ENCODE data around the gene EPHB4. TPM values are rescaled to one million over a fixed set of nuclear protein-coding genes. Genes with fewer than 3 reads are reported as not detected.

The EPHB4 gene
- total RNA-seq, 1 experiment from 2014 or later, result 135 TPM

DNA sequence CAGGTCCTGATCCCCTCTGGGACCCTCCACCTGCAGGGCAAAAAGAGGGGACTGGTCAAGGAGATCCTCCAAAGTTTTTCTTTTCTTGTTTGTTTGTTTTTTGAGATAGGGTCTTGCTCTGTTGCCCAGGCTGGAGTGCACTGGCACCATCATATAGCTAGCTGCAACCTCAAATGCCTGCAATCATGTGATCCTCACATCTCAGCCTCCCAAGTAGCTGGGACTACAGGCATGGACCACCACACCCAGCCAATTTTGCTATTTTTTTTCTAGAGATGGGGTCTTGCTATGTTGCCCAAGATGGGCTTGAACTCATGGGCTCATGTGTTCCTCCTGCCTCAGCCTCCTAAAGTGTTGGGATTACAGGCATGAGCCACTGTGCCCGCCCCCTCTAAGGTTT lies 41.0 kb downstream of the EPHB4 start:
- Histone ChIP-seq H3K27ac (ENCODE audit: insufficient read length, low read depth, low read length) (no peak overlapping the region), H2BK20ac (ENCODE audit: low read depth, low read length, poor library complexity, severe bottlenecking) (no peak overlapping the region), H3K23me2 (ENCODE audit: insufficient read length, low read depth, low read length, poor library complexity, severe bottlenecking) (no peaks in the 10 kb centered on the region), H3K27me3 (ENCODE audit: insufficient read depth, low read length) (no peaks in the 10 kb centered on the region), H4K20me1 (ENCODE audit: control insufficient read depth, insufficient read depth, insufficient read length) (no peaks in the 10 kb centered on the region), H3K79me1 (ENCODE audit: insufficient read depth, low read depth, low read length, poor library complexity, severe bottlenecking) (no peaks in the 10 kb centered on the region), H3K18ac (ENCODE audit: insufficient read length, low read depth, low read length) (no peak overlapping the region), H3K14ac (ENCODE audit: insufficient read depth, low read length) (no peak overlapping the region), H2AK5ac (ENCODE audit: insufficient read length, low read length) (no peak overlapping the region), H3T11ph (ENCODE audit: low read length) (no peak overlapping the region), H2BK5ac (ENCODE audit: insufficient read length, low read length) (no peak overlapping the region), H4K8ac (replicated peaks; ENCODE audit: insufficient read length, low read depth, low read length) (no peak overlapping the region), H3K4ac (ENCODE audit: low read depth, low read length) (no peak overlapping the region), H2BK120ac (ENCODE audit: low read depth, low read length, poor library complexity, severe bottlenecking) (no peak overlapping the region), H3K23ac (ENCODE audit: insufficient read length, low read depth, low read length) (no peak overlapping the region), H2AFZ (ENCODE audit: low read length) (no peak overlapping the region), H3K4me1 (ENCODE audit: insufficient read depth, low read length) (no peaks in the 10 kb centered on the region), H2BK12ac (ENCODE audit: insufficient read length, low read depth, low read length) (no peak overlapping the region), H3K4me2 (ENCODE audit: insufficient read depth, insufficient read length, low read length) (no peak overlapping the region), H3K79me2 (ENCODE audit: insufficient read depth, low read length) (no peaks in the 10 kb centered on the region), H3K9ac (ENCODE audit: extremely low read depth, insufficient read length, low read length) (no peak overlapping the region), H3K9me3 (ENCODE audit: control insufficient read depth, low read depth, low read length) (no peaks in the 10 kb centered on the region), H3K56ac (ENCODE audit: insufficient read length, low read depth, low read length) (no peak overlapping the region), H2BK15ac (ENCODE audit: low read depth, low read length) (no peak overlapping the region), H4K91ac (ENCODE audit: insufficient read length, low read depth, low read length) (no peak overlapping the region), H4K5ac (ENCODE audit: insufficient read length, low read depth, low read length) (no peak overlapping the region)
- Mint-ChIP-seq H3K27ac (no peak overlapping the region), H3K36me3 (ENCODE audit: insufficient read depth in 1 of 3, low read depth in 3 of 3) (peaks cover 0 to 5% (median 2%) of the 10 kb centered on the region in 3 experiments; a peak in 3 of 7 replicates), H3K4me3 (no peak overlapping the region), H3K27me3 (ENCODE audit: low read depth) (peaks cover 4% of the 10 kb centered on the region), H3K9me3 (peaks cover 10% of the 10 kb centered on the region in 2 experiments), H3K4me1 (peaks cover 6 to 19% of the 10 kb centered on the region in 2 experiments)
- TF ChIP-seq, protein P1, sequence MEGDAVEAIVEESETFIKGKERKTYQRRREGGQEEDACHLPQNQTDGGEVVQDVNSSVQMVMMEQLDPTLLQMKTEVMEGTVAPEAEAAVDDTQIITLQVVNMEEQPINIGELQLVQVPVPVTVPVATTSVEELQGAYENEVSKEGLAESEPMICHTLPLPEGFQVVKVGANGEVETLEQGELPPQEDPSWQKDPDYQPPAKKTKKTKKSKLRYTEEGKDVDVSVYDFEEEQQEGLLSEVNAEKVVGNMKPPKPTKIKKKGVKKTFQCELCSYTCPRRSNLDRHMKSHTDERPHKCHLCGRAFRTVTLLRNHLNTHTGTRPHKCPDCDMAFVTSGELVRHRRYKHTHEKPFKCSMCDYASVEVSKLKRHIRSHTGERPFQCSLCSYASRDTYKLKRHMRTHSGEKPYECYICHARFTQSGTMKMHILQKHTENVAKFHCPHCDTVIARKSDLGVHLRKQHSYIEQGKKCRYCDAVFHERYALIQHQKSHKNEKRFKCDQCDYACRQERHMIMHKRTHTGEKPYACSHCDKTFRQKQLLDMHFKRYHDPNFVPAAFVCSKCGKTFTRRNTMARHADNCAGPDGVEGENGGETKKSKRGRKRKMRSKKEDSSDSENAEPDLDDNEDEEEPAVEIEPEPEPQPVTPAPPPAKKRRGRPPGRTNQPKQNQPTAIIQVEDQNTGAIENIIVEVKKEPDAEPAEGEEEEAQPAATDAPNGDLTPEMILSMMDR (conservative IDR thresholded peaks at IDR 0.05), result no peak
- no peak for DNase-seq
- no CpG with 5 or more reads among the region's 1 CpG for WGBS (ENCODE audit: extremely low coverage, insufficient read length, low lambda C conversion rate)
